ENCODE data around the gene ANKRD30B.
"Not testable (repeated sequence)": the region's sequence is repeated elsewhere in the genome, so short reads cannot be mapped to it uniquely, and the experiment has no call there.

The ANKRD30B gene

GRCh38 chr18:14767474-14767873 lies 19.5 kb downstream of the ANKRD30B start:
- DNase-seq: no peak
- TF ChIP-seq CTCF (IDR thresholded peaks at IDR 0.05): no peak
- intact Hi-C loops (cut with DNase I; ENCODE audit: low total_unique reads): no loop called here
- Histone ChIP-seq H3K27ac (no peak overlapping the region), H3K36me3 (no peaks in the 10 kb centered on the region), H3K27me3 (no peaks in the 10 kb centered on the region), H3K4me3 (no peak overlapping the region), H3K4me1 (no peaks in the 10 kb centered on the region), H3K9me3 (no peaks in the 10 kb centered on the region)

- Histone ChIP-seq H3K4me1 (no peaks in the 10 kb centered on the region), H3K9me3 (no peaks in the 10 kb centered on the region), H3K27me3 (no peaks in the 10 kb centered on the region), H3K27ac (no peak overlapping the region), H3K36me3 (no peaks in the 10 kb centered on the region), H3K4me3 (no peak overlapping the region)
- no peak for TF ChIP-seq CTCF (IDR thresholded peaks at IDR 0.05)
- intact Hi-C loops (cut with DNase I; ENCODE audit: low total_unique reads): no loop called here
- no peak for DNase-seq
These were observed 20.3 kb downstream of the ANKRD30B start for GRCh38 chr18:14768241-14768640.

- H3K27me3 ChIP-seq: no peaks in the 10 kb centered on the region
- no peak overlapping the region for H3K27ac ChIP-seq
- no peaks in the 10 kb centered on the region for H3K36me3 ChIP-seq
- H3K9me3 ChIP-seq: no peaks in the 10 kb centered on the region
- no peaks in the 10 kb centered on the region for H3K4me1 ChIP-seq
- no peak for DNase-seq
- TF ChIP-seq CTCF (IDR thresholded peaks at IDR 0.05): no peak
- intact Hi-C loops (cut with DNase I; ENCODE audit: low total_unique reads): no loop called here
- no peak overlapping the region for H3K4me3 ChIP-seq
These were observed 21.4 kb downstream of the ANKRD30B start for GRCh38 chr18:14769381-14769780.

- intact Hi-C loops (cut with DNase I; ENCODE audit: low total_unique reads): no loop called here
- TF ChIP-seq CTCF (IDR thresholded peaks at IDR 0.05): no peak
These were observed 28.8 kb downstream of the ANKRD30B start for GRCh38 chr18:14776801-14777200.

GRCh38 chr18:14781671-14782070 lies 33.7 kb downstream of the ANKRD30B start:
- Histone ChIP-seq H3K9me3 (no peaks in the 10 kb centered on the region), H3K4me1 (no peaks in the 10 kb centered on the region), H3K36me3 (no peaks in the 10 kb centered on the region), H3K27me3 (no peaks in the 10 kb centered on the region), H3K27ac (no peak overlapping the region), H3K4me3 (no peak overlapping the region)
- DNase-seq: no peak
- TF ChIP-seq CTCF (IDR thresholded peaks at IDR 0.05): no peak
- intact Hi-C loops (cut with DNase I; ENCODE audit: low total_unique reads): no loop called here

More at GRCh38 chr18:14776801-14777200, 28.8 kb downstream of the ANKRD30B start:
- H3K27ac ChIP-seq: no peak overlapping the region
- no peak overlapping the region for H3K4me3 ChIP-seq
- no peaks in the 10 kb centered on the region for H3K27me3 ChIP-seq
- no peak for DNase-seq
- H3K9me3 ChIP-seq: no peaks in the 10 kb centered on the region
- no peaks in the 10 kb centered on the region for H3K36me3 ChIP-seq
- no peaks in the 10 kb centered on the region for H3K4me1 ChIP-seq

- H3K4me1 ChIP-seq: no peaks in the 10 kb centered on the region
- DNase-seq: no peak
- H3K27ac ChIP-seq: no peak overlapping the region
- H3K9me3 ChIP-seq: no peaks in the 10 kb centered on the region
- TF ChIP-seq CTCF (IDR thresholded peaks at IDR 0.05): no peak
- H3K36me3 ChIP-seq: no peaks in the 10 kb centered on the region
- intact Hi-C loops (cut with DNase I; ENCODE audit: low total_unique reads): no loop called here
- H3K27me3 ChIP-seq: no peaks in the 10 kb centered on the region
- no peak overlapping the region for H3K4me3 ChIP-seq
These were observed 36.2 kb downstream of the ANKRD30B start for GRCh38 chr18:14784133-14784532.

GRCh38 chr18:14796876-14797275 lies 48.9 kb downstream of the ANKRD30B start:
- H3K27me3 ChIP-seq; H3K27ac ChIP-seq; H3K36me3 ChIP-seq; DNase-seq; H3K4me3 ChIP-seq; H3K4me1 ChIP-seq; H3K9me3 ChIP-seq; intact Hi-C loops (cut with DNase I; ENCODE audit: low total_unique reads): not testable (repeated sequence)

GRCh38 chr18:14797969-14798764 lies 50.2 kb downstream of the ANKRD30B start:
- H3K36me3 ChIP-seq; H3K27ac ChIP-seq; intact Hi-C loops (cut with DNase I; ENCODE audit: low total_unique reads); H3K4me1 ChIP-seq; H3K9me3 ChIP-seq; H3K27me3 ChIP-seq; H3K4me3 ChIP-seq; DNase-seq: not testable (repeated sequence)

Measured in tibial artery (tissue), 4 donors.